ENCODE data around the gene PITPNM3.
A peak's percentile ranks its signal among the peaks of the same experiment; 100 is the strongest.

The PITPNM3 gene

DNA sequence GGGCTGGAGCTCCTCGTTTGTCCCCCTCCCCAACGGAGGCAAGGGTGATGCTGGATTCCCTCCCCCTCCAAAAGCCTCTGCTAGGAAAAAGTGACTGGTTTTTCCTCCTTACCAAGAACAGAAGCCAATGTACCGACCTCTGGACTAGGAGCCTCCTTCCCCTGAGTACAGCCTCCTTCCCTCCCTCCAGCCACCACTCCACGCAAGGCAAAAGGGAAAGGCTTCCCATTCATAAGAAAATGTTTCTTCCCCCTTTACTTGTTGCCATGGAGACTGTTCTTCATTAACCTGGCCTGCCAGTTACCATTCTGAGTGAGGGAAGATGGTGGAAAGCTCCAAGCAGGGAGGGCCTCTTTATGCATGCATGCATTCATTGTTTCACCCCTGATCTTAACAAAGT lies 116.4 kb downstream of the PITPNM3 start:
- H3K4me3 ChIP-seq (ENCODE audit: low read length), result no peak overlapping the region
- TF ChIP-seq, protein P1, sequence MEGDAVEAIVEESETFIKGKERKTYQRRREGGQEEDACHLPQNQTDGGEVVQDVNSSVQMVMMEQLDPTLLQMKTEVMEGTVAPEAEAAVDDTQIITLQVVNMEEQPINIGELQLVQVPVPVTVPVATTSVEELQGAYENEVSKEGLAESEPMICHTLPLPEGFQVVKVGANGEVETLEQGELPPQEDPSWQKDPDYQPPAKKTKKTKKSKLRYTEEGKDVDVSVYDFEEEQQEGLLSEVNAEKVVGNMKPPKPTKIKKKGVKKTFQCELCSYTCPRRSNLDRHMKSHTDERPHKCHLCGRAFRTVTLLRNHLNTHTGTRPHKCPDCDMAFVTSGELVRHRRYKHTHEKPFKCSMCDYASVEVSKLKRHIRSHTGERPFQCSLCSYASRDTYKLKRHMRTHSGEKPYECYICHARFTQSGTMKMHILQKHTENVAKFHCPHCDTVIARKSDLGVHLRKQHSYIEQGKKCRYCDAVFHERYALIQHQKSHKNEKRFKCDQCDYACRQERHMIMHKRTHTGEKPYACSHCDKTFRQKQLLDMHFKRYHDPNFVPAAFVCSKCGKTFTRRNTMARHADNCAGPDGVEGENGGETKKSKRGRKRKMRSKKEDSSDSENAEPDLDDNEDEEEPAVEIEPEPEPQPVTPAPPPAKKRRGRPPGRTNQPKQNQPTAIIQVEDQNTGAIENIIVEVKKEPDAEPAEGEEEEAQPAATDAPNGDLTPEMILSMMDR (conservative IDR thresholded peaks at IDR 0.05; ENCODE audit: low read length), result no peak
- no peak for DNase-seq (ENCODE audit: low read depth)

DNA sequence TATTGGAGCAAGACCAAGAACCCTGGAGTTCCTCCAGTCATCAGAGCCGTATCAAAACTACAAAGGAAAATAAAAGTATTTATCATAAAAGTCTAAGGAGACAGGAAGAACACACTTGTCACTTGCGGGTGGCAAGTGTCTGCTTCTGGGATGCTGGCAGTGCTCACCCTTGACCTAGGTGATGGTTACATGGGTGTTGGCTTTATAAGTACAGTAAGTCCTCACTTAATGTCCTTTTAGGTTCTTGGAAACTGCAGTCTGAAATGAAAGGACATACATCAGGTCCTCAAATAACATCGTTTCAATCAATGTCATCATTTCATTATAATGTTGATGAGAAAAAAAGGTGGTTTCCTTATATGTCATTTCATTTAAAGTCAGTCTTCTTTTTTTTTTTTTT lies 118.4 kb downstream of the PITPNM3 start:
- H3K4me3 ChIP-seq (ENCODE audit: low read length), result no peak overlapping the region
- DNase-seq (ENCODE audit: low read depth), result no peak
- TF ChIP-seq, protein P1 (conservative IDR thresholded peaks at IDR 0.05; ENCODE audit: low read length), result no peak

- DNase-seq (ENCODE audit: low read depth), result no peak
These were observed 118.9 kb downstream of the PITPNM3 start for GRCh38 chr17:6437466-6437865.

GRCh38 chr17:6435968-6436367 lies 120.4 kb downstream of the PITPNM3 start:
- DNase-seq (ENCODE audit: low read depth), result peak; percentile 62
- H3K4me3 ChIP-seq (ENCODE audit: low read length), result no peak overlapping the region
- TF ChIP-seq, protein P1 (conservative IDR thresholded peaks at IDR 0.05; ENCODE audit: low read length), result peak; percentile 88

More at GRCh38 chr17:6437466-6437865, 118.9 kb downstream of the PITPNM3 start:
- TF ChIP-seq, protein P1 (conservative IDR thresholded peaks at IDR 0.05; ENCODE audit: low read length), result no peak
- no peak overlapping the region for H3K4me3 ChIP-seq (ENCODE audit: low read length)

- H3K4me3 ChIP-seq (ENCODE audit: low read length), result no peak within 1 kb of the TSS
- no peak for DNase-seq (ENCODE audit: low read depth)
- TF ChIP-seq, protein P1 (conservative IDR thresholded peaks at IDR 0.05; ENCODE audit: low read length), result no peak
These were observed 121.3 kb downstream of the PITPNM3 start, which contains the start of gene AIPL1 for GRCh38 chr17:6435051-6435450. TSS of gene AIPL1 (minus strand) at chr17:6435121. CDS start at chr17:6435104, 17 bp downstream.

- DNase-seq (ENCODE audit: low read depth), result no peak
- H3K4me3 ChIP-seq (ENCODE audit: low read length), result no peak overlapping the region
- TF ChIP-seq, protein P1 (conservative IDR thresholded peaks at IDR 0.05; ENCODE audit: low read length), result peak; percentile 31; the same call in 1 of the 2 replicates
These were observed 125.6 kb downstream of the PITPNM3 start for GRCh38 chr17:6430769-6431168.

DNA sequence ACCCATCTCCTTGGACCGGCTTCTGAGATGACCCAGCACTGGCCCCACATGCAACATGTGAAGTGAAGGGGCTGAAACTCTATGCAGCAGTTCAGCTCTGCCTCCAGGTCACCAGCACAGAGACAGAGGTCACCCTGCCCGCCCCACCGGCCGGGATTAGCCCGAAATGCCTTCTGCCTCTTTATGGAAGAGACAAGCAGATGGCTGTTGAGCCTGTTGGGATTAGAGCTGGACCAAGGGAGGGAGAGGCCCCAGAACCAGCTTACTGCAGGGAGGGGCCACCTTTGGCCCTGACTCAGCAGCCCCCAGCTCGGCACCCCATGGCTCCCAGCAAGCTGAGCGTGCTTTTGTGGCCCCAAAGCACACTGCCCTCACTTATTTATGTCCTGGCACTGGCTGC lies 127.1 kb downstream of the PITPNM3 start:
- TF ChIP-seq, protein P1 (conservative IDR thresholded peaks at IDR 0.05; ENCODE audit: low read length), result no peak
- H3K4me3 ChIP-seq (ENCODE audit: low read length), result no peak overlapping the region
- DNase-seq (ENCODE audit: low read depth), result no peak
